OCI-LY7 (cell line): ENCODE data around the gene SLAMF7. TPM values are rescaled to one million over a fixed set of nuclear protein-coding genes. Genes with fewer than 3 reads are reported as not detected.

Experiments used
- BruUV-seq: library from RNA; stranded (reverse); fragments of 400-500 nt; replicated peaks from 2 replicates; lab custom pipeline; 2021; lab: Mats Ljungman, UMichigan
- CTCF ChIA-PET: fragments of 300-600 bp; sonication (Branson Sonifier 250); formaldehyde crosslinking; loops from one replicate; lab custom pipeline; 2022; ENCODE audit warnings: antibody characterized with exemption; ENCODE audit not compliant: unreplicated experiment; lab: Charles Lee
- POLR2A ChIA-PET: fragments of 300-600 bp; sonication (Branson Sonifier 250); formaldehyde crosslinking; loops from one replicate; lab custom pipeline; 2022; ENCODE audit warnings: antibody characterized with exemption; lab: Charles Lee
- DNase-seq: peaks from one replicate; pipeline ENCODE4 v3.0.0-alpha.2; 2015; ENCODE audit warnings: low spot score
- H2AFZ ChIP-seq: fragments of 200-600 bp; sonication (generic), shearing (Covaris generic); 2 replicates; pipeline ENCODE4 v1.6.1; 2014; ENCODE audit warnings: mild to moderate bottlenecking, antibody characterized with exemption, low read length, moderate library complexity
- H3K27ac ChIP-seq: fragments of 200-600 bp; sonication (generic); 2 replicates; pipeline ENCODE4 v1.5.1; 2014; ENCODE audit warnings: mixed run types, low read depth, mild to moderate bottlenecking, moderate library complexity, low read length, inconsistent platforms; ENCODE audit not compliant: poor library complexity, severe bottlenecking
- H3K36me3 ChIP-seq: fragments of 200-600 bp; sonication (generic); 2 replicates; pipeline ENCODE4 v1.6.1; 2014; ENCODE audit warnings: mild to moderate bottlenecking, antibody characterized with exemption, low read length, moderate library complexity, mixed read lengths; ENCODE audit not compliant: insufficient read depth
- H3K4me1 ChIP-seq: fragments of 200-600 bp; sonication (generic); 2 replicates; pipeline ENCODE4 v1.5.1; 2014; ENCODE audit warnings: mild to moderate bottlenecking, low read length; ENCODE audit not compliant: insufficient read depth, poor library complexity, severe bottlenecking
- H3K4me2 ChIP-seq: fragments of 200-600 bp; sonication (generic); 2 replicates; pipeline ENCODE4 v1.6.1; 2014; ENCODE audit warnings: mild to moderate bottlenecking, low read length
- H3K4me3 ChIP-seq: fragments of 200-600 bp; sonication (generic); 2 replicates; pipeline ENCODE4 v1.5.1; 2014; ENCODE audit warnings: mild to moderate bottlenecking, low read depth, low read length; ENCODE audit not compliant: poor library complexity, severe bottlenecking
- H3K79me2 ChIP-seq: fragments of 200-600 bp; sonication (generic); 2 replicates; pipeline ENCODE4 v1.6.1; 2016; ENCODE audit warnings: low read depth, mild to moderate bottlenecking, low read length, moderate library complexity, mixed read lengths; ENCODE audit not compliant: insufficient read depth
- H3K9me2 ChIP-seq: fragments of 200-600 bp; sonication (generic); 2 replicates; pipeline ENCODE4 v1.6.1; 2016; ENCODE audit warnings: mild to moderate bottlenecking, low read length, mixed read lengths; ENCODE audit not compliant: insufficient read depth
- H3K9me3 ChIP-seq: fragments of 200-600 bp; sonication (generic); 2 replicates; pipeline ENCODE4 v1.6.1; 2014; ENCODE audit warnings: mild to moderate bottlenecking, mixed run types, low read length, mixed read lengths
- H4K20me1 ChIP-seq: fragments of 200-600 bp; sonication (generic); 2 replicates; pipeline ENCODE4 v1.6.1; 2014; ENCODE audit warnings: mild to moderate bottlenecking, antibody characterized with exemption, low read length, moderate library complexity, mixed read lengths; ENCODE audit not compliant: insufficient read depth
- EZH2phosphoT487 ChIP-seq: fragments of 200-600 bp; sonication (generic); IDR thresholded peaks from 2 replicates; pipeline ENCODE4 v1.6.1; 2018; ENCODE audit warnings: low read depth, borderline replicate concordance, mild to moderate bottlenecking, mixed run types, antibody characterized with exemption, low read length, moderate library complexity, mixed read lengths
- intact Hi-C: fragments of 100-400 bp; cut with micrococcal nuclease; formaldehyde crosslinking; loops from one replicate; pipeline ENCODE4 v1.10.0; 2022; ENCODE audit not compliant: unreplicated experiment
- total RNA-seq, 2 experiments: library from RNA; depleted of rRNA in 1 of 2; stranded (reverse); fragments of >200 nt in 1 of 2; shearing (Covaris generic) in 1 of 2; gene quantifications; 2 replicates each; pipeline ENCODE4 v1.2.3, GENCODE V29; 2014 to 2022
- TF ChIP-seq, protein P1 (sequence below): fragments of 200-600 bp; sonication (generic); conservative IDR thresholded peaks from 2 replicates; pipeline ENCODE4 v1.5.1; 2014; ENCODE audit warnings: mild to moderate bottlenecking, antibody characterized with exemption, low read length, moderate library complexity, mixed read lengths

SLAMF7 gene
- total RNA-seq, 2 experiments from 2014 or later: not detected

DNA sequence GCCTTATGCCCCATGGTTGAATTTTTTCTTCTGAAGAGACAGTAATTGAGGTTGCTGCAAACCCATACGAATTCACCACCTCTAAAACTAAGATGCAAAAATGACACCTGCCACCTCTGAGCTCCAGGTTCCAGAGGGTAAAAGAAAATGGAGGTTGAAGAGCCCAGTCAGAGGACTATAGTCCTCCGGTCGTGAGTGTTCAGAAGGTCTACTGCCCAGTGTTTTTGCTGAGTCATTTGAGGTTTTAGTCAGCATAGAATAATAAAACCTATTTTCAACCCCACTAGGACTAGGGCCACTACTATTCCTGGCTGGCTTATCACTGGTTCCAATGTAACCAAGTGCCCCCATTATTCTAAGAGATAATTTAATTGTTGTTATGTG, 12.9 kb upstream of the SLAMF7 start:
- peaks cover 5% of the 10 kb centered on the region; the same call in 1 of the 2 replicates for H3K9me3 ChIP-seq

DNA sequence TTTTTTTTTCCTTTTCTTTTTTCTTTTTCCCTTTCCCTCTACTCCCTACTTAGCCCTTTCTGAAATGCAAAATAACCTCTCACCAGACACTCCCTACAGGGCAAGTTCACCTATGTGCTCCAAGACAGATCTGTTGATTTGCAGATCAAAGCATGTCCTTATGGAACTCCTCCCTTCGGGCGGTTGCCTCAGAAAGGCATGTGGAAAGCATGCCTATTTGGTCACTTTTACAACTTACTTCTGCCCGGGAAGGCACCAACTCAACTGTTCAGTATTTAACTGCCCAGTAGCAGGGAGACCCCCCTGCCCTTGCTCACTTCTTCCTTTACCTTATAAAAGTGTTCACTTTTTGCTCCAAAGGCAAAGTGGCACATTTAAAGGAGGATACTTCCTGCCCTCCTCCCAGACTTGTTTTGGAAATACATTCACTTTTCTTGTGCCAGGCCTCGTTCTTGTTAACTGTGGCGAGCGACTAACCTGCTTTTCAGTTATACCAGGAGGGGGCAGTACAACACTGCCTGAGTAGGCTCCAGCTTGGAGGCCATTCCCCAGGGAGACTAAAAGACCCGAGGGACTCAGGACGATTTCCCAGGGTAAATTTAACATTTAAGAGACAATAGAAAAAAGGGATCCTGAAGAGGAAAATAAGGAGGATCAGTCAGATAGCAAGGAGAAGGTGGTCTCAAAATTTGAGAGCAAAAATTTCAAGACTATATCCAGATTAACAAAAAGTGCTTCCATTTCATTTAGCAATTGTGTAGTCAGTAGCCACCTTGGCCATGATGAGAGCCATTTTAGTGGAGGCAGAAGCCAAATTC, 12.3 kb upstream of the SLAMF7 start:
- Histone ChIP-seq H3K4me1 (peaks cover 17% of the 10 kb centered on the region), H3K27ac (no peak overlapping the region), H3K36me3 (no peaks in the 10 kb centered on the region), H3K79me2 (no peaks in the 10 kb centered on the region), H3K9me2 (no peaks in the 10 kb centered on the region), H3K9me3 (peaks cover under 1% of the 10 kb centered on the region; the same call in 1 of the 2 replicates), H3K4me2 (peak overlapping the region; percentile 31; the same call in 1 of the 2 replicates), H2AFZ (peak overlapping the region; percentile 82), H3K4me3 (peak overlapping the region; percentile 12), H4K20me1 (no peaks in the 10 kb centered on the region)
- TF ChIP-seq EZH2phosphoT487: no peak
- TF ChIP-seq, protein P1, sequence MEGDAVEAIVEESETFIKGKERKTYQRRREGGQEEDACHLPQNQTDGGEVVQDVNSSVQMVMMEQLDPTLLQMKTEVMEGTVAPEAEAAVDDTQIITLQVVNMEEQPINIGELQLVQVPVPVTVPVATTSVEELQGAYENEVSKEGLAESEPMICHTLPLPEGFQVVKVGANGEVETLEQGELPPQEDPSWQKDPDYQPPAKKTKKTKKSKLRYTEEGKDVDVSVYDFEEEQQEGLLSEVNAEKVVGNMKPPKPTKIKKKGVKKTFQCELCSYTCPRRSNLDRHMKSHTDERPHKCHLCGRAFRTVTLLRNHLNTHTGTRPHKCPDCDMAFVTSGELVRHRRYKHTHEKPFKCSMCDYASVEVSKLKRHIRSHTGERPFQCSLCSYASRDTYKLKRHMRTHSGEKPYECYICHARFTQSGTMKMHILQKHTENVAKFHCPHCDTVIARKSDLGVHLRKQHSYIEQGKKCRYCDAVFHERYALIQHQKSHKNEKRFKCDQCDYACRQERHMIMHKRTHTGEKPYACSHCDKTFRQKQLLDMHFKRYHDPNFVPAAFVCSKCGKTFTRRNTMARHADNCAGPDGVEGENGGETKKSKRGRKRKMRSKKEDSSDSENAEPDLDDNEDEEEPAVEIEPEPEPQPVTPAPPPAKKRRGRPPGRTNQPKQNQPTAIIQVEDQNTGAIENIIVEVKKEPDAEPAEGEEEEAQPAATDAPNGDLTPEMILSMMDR: peak; percentile 99
- no TSS peak for BruUV-seq
- intact Hi-C loops: loop anchor here (1.0 to 2.0 kb wide), 5 partner anchors 42 to 225 kb away; no protein-coding TSS in a partner anchor
- peak; percentile 86 for DNase-seq
- ChIA-PET POLR2A (interaction anchor here (1.6 kb wide), 1 partner anchor 14 kb away, joined by 7 read pairs; no protein-coding TSS in a partner anchor), CTCF (interaction anchor here (1.2 kb wide), 1 partner anchor 111 kb away, joined by 4 read pairs; no protein-coding TSS in a partner anchor)

More for the DNA sequence above, 12.9 kb upstream of the SLAMF7 start:
- peak overlapping the region; percentile 31; the same call in 1 of the 2 replicates for H3K4me2 ChIP-seq
- CTCF ChIA-PET: interaction anchor here (0.7 to 1.2 kb wide), 3 partner anchors 52 to 118 kb away, joined by 3 to 4 read pairs (median 3); no protein-coding TSS in a partner anchor
- H3K9me2 ChIP-seq: no peaks in the 10 kb centered on the region
- peak overlapping the region; percentile 82; the same call in 1 of the 2 replicates for H2AFZ ChIP-seq
- intact Hi-C loops: loop anchor here (1.0 to 2.0 kb wide), 2 partner anchors 45 to 55 kb away; no protein-coding TSS in a partner anchor
- POLR2A ChIA-PET: interaction anchor here (1.6 kb wide), 1 partner anchor 13 kb away, joined by 7 read pairs; no protein-coding TSS in a partner anchor
- no peaks in the 10 kb centered on the region; the same call in 1 of the 2 replicates for H3K36me3 ChIP-seq
- BruUV-seq: no TSS peak
- no peak for DNase-seq
- H3K4me1 ChIP-seq: peaks cover 17% of the 10 kb centered on the region
- no peak overlapping the region for H3K27ac ChIP-seq
- H4K20me1 ChIP-seq: no peaks in the 10 kb centered on the region
- no peak for TF ChIP-seq EZH2phosphoT487
- TF ChIP-seq, protein P1: no peak
- no peak overlapping the region for H3K4me3 ChIP-seq
- H3K79me2 ChIP-seq: no peaks in the 10 kb centered on the region
